NCI-H774 (cell line): Measurements from ENCODE around the gene ZNF516.
"Not testable (repeated sequence)": the region's sequence is repeated elsewhere in the genome, so short reads cannot be mapped to it uniquely, and the experiment has no call there.

Experiments
- DNase-seq: peaks from one replicate; lab custom pipeline; 2025; lab: John Stamatoyannopoulos, UW

ZNF516 gene

GRCh38 chr18:76490670-76491472 is 4.2 kb downstream of the ZNF516 start:
- DNase-seq: peak; percentile 11

- DNase-seq: no peak
These were observed 5.0 kb downstream of the ZNF516 start for GRCh38 chr18:76490033-76490432.

DNA sequence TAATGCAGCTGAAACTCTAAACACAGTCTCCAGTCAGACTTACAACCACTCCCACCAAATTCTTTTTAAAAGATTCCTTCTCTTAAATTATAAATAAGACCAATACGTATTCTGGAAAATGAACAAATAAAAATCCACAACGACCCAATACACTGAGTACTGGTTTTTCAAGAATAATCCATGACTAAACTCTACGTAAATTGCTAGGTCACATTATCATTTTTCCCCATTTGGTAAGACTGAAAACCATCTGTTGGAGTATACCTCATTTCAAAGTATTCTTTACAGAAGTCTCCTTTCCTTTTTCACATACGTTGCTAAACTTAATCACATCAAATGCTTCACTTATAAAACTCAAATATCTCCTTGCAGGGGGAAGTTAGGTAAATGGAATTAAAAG is 6.0 kb downstream of the ZNF516 start:
- DNase-seq: no peak

GRCh38 chr18:76488190-76488589 is 6.9 kb downstream of the ZNF516 start:
- DNase-seq: no peak

DNA sequence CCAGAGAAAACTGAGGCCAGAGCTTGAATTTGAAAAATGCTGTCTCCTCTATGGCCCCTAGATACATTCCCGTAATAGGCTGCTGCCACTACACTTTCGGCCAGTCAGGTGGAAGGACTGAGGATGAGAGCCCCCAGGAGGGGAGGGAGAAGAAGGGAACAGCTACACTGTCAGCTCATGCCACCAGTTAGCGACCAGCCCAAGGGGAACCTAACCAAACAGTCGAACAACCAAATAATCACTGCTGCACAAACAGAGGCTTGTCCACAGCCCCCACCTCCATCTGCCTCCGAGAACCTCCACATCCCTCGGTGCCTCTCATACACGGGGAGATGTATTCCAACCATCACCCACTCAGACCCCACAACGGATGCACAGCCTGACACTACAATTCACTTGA is 7.3 kb downstream of the ZNF516 start:
- no peak for DNase-seq

DNA sequence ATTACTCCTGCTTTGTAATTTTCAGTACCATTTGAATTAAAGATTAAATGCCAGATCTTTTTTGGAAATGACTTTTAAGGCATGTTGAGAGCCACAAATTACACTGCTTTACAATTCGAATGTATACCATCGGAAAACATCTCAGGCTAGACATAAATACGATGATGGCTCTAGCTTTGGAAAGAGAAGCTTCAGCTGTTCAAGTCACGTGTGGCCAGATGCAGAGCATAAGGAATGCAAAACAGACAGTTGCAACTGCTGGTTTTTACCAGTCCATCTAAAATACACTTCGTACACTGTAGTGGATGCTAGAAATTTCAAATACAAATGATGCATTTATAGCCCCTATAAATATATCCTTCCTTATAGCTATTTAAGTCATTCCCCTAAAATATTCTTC is 8.0 kb downstream of the ZNF516 start:
- DNase-seq: no peak

DNA sequence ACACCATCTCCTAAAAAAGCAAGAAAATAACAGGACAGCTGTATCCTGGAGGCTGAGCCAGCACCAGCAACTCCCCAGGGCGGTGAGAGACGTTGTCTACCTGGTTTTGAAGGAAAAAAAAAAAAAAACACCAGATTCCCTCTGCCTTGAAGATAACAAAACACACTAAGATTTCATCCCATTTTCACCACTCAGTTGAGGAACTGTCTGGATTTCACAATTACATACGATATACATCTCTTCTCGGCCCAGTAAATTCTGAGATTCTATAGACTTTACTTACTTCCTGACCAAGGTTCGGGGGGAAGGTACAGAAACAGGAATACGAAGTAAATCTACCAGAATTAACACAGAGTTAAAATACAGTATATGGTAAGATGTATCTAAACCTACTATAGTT is 8.5 kb downstream of the ZNF516 start:
- no peak for DNase-seq

DNA sequence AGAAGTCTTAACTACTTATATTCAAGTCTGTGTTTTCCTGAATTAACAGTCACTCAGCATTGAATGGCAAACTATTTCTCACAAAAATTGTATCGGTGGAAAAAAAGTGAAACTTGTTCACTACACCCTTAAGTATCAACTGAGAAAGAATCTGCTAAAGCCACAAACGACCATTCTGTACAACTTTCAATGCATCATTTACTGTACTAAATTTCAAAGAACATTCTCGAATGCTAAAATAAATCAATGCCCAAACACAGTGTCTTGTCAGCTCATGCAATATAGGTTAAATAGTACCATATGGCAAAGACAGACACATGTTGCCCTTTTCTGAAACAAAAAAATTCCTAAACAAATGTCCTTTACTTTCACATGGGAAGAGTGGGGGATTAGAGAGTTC is 9.0 kb downstream of the ZNF516 start:
- no peak for DNase-seq

GRCh38 chr18:76484749-76485387 is 10.2 kb downstream of the ZNF516 start:
- DNase-seq: no peak

- no peak for DNase-seq
These were observed 11.3 kb downstream of the ZNF516 start for GRCh38 chr18:76483780-76484179.

- DNase-seq: no peak
These were observed 11.9 kb downstream of the ZNF516 start for GRCh38 chr18:76482971-76483691.

- DNase-seq: no peak
These were observed 12.8 kb downstream of the ZNF516 start for GRCh38 chr18:76482267-76482666.

GRCh38 chr18:76480913-76481312 is 14.1 kb downstream of the ZNF516 start:
- DNase-seq: no peak

DNA sequence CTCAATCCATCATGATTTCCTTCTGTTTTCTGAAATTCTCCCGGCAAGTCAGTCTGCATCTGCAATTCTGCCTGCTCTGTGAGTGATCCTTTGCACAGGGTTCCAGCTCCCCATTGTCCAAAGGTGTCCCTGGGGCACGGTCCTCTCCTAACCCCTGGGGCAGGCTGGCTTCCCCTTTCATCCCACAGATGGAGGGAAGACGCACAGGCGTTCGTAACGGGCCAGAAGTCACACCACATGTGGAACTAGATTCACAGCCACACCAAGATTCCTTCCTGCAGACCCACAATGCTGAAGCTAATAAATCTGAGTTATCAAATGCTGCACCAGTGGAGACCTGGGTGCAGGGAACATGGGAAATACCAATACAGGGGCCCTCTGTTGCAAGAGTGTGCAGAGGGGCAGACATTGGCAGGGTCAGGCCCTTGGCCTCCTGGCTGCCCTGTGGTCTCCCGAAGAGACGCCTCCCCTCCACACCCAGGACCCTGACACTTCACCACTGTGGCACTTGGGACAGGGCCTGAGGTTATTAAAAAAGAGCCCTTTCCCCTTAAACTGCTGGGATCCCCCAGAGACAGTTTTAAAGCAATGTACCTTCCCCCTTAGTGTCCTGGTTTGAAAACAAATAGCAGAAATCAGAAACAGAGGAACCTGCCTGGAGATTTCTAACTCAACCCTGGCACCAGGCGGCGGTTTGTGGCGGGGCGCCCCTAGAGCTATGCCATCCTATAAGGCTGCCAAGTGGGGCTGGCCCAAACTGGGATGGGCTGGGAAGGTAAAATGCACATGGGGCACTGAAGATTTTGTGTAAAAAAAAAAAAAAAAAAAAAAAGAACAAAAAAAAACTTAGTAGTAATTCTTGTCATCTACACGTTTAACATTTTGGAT is 15.4 kb downstream of the ZNF516 start:
- DNase-seq: no peak

DNA sequence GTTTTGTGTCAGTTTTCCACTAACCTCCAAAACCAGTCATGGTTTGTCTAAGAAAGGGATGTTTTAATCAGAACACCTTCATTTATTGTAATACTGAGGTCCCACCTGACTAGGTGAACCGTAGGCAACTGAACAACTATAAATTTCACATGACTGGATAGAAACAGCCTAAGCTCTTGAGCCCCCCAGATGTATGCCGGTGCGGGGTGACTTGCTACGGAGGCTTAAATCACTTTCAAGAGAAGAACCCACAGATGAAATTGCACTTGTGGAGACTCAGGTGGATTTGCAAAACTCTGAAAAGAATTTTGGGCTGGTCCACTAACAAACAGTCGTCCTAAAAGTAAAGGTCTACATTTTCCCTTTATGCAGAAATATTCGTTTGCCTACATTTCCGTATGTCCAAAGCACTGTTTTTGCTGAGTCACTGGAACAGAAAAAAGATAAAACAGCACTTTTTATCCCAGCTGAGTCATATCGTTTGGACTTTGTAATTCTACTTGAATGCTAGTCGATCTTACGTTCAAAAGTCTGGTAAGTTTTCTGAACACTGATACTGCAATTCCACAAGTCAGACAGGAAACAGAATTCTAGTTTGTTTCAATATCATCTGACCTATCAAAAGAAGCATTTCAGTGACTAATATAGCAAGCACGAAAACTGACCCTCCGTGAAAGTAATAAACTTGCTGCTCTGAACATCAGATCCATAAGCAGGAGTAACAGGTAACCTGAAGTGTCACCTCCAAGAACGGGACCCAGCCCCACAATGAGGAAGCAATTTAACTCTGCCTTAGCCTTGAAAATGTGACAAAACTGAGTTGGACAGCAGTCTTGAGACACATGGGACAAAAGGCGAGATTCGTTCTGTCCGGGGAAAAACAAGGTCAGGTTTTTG is 18.1 kb downstream of the ZNF516 start:
- no peak for DNase-seq

DNA sequence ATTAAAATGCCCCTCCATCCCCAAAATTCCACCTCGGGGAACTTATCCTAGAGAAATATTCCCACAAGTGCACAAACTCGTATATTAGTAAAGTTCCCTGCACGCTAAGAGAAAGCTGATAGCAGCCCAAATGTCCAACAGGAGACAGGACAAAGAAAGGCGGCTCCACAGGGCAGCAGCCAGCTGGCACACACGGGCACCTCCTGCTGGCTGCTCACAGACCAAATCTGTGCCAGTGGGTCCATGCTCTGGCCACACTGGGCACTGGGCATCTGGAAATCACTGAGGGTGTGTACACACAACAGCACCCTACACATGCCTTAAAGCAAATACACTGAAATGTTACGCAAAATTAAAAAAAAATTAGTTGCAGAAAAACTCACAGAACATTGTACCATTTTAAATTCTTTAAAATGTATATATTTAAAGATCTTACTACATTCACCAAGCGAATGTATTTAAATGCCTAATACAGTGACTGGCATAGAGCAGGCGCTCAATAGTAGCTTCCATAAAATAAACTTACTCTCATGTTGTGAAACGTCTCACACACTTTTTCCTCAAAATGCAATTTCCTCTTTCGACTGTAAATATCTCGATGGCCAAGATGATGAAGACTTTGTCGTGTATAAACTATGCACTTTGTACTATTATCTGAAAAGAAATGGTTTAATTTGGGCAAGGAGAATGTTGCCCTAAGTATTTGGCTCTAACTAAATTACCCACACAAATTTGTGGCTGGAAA is 19.4 kb downstream of the ZNF516 start:
- DNase-seq: no peak

- DNase-seq: no peak
These were observed 20.2 kb downstream of the ZNF516 start for GRCh38 chr18:76474824-76475223.

- DNase-seq: not testable (repeated sequence)
These were observed 21.5 kb downstream of the ZNF516 start for GRCh38 chr18:76473521-76473920.

DNA sequence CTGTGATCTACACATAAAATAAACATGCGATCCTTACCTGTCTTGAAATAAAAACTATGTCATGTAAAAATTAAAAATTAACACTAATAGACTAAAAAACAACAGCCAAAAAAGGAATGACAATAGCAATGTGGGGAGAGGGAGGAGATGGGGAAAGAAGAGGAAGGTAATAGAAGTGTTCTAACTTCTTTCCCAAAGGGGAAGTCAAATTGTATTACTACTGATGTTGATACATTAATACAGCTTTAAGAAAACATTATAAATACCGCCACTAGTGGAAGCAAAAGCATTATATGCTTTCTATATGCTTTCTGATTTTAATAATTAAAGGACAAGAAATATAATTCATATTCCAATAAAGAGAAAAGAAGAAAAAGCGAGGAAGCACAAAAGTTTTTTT is 22.2 kb downstream of the ZNF516 start:
- no peak for DNase-seq

DNA sequence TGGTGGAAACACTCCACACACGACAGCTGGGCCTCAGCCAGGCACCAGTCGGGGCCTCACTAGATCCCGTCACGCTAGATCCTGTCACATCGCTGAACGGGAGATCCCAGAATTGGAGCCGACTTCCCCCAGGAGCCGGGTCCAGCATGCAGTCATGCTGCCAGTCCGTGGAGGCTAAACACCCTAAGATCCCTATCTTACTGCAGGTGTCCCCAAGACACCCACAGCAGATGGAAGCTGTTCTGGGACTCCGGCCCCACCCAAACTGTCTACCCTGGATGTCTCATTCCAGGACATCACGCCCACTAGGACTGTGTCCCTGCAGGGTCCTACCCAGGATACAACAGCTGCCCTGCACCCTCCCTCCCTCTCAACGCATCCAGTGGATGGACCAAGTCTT is 23.4 kb downstream of the ZNF516 start:
- DNase-seq: no peak
